ENCODE results near the gene CCT2.

GRCh38 chr12:69627501-69627900 lies 42.2 kb downstream of the CCT2 start:
- TF ChIP-seq CTCF (IDR thresholded peaks at IDR 0.05; ENCODE audit: insufficient read depth, low read depth, low read length), result no peak
- no peak for TF ChIP-seq EZH2 (IDR thresholded peaks at IDR 0.05; ENCODE audit: insufficient read depth, low read length)

Data from astrocyte (in vitro differentiated cells and primary cell).